Fibroblast of lung (primary cell): ENCODE results near the gene BTN2A1. TPM values are rescaled to one million over a fixed set of nuclear protein-coding genes. Genes with fewer than 3 reads are reported as not detected.
A peak's percentile ranks its signal among the peaks of the same experiment; 100 is the strongest.

ENCODE experiments used
- DNase-seq, 2 donors: peaks; one replicate each; pipeline versions ENCODE4 v3.0.0 to v3.0.0-alpha.2; 2010; ENCODE audit warnings: low read depth in 2 of 2
- H2AFZ ChIP-seq: 2 replicates; pipeline ENCODE4 v1.5.1; 2012; ENCODE audit warnings: low read length, control low read depth, inconsistent platforms
- H3K27ac ChIP-seq: 2 replicates; pipeline ENCODE4 v1.5.1; 2011; ENCODE audit warnings: low read length, control low read depth; ENCODE audit not compliant: insufficient read depth
- H3K27me3 ChIP-seq: 2 replicates; pipeline ENCODE4 v1.5.1; 2011; ENCODE audit warnings: mild to moderate bottlenecking, low read length; ENCODE audit not compliant: control insufficient read depth, insufficient read depth
- H3K36me3 ChIP-seq: 2 replicates; pipeline ENCODE4 v1.5.1; 2011; ENCODE audit warnings: low read length; ENCODE audit not compliant: control insufficient read depth, insufficient read depth
- H3K4me1 ChIP-seq: 2 replicates; pipeline ENCODE4 v1.5.1; 2011; ENCODE audit warnings: low read length; ENCODE audit not compliant: control insufficient read depth, insufficient read depth; ENCODE audit errors: extremely low read depth
- H3K4me2 ChIP-seq: 2 replicates; pipeline ENCODE4 v1.5.1; 2011; ENCODE audit warnings: low read length, control low read depth; ENCODE audit not compliant: insufficient read depth; ENCODE audit errors: extremely low read depth
- H3K4me3 ChIP-seq, 4 experiments: fragments of 200-600 bp in 1 of 4; sonication (generic) in 1 of 4; replicated peaks in 1 of 4; 2 replicates each; pipeline ENCODE4 v1.5.1; 2011 to 2016; ENCODE audit warnings: low read length in 4 of 4, low read depth in 3 of 4, mild to moderate bottlenecking in 3 of 4, control low read depth in 2 of 4, inconsistent platforms in 1 of 4, mixed read lengths in 1 of 4; ENCODE audit not compliant: insufficient read depth in 1 of 4; ENCODE audit errors: control extremely low read depth in 1 of 4
- H3K79me2 ChIP-seq: 2 replicates; pipeline ENCODE4 v1.5.1; 2012; ENCODE audit warnings: mild to moderate bottlenecking, low read length, inconsistent platforms; ENCODE audit not compliant: control insufficient read depth, insufficient read depth
- H3K9ac ChIP-seq: 2 replicates; pipeline ENCODE4 v1.5.1; 2011; ENCODE audit warnings: mild to moderate bottlenecking, low read length, control low read depth; ENCODE audit not compliant: insufficient read depth
- H3K9me3 ChIP-seq: 2 replicates; pipeline ENCODE4 v1.5.1; 2012; ENCODE audit warnings: low read depth, low read length; ENCODE audit not compliant: control insufficient read depth, insufficient read depth
- H4K20me1 ChIP-seq: 2 replicates; pipeline ENCODE4 v1.5.1; 2011; ENCODE audit warnings: low read length; ENCODE audit not compliant: control insufficient read depth, insufficient read depth; ENCODE audit errors: extremely low read depth
- EZH2 ChIP-seq: IDR thresholded peaks from 2 replicates; pipeline ENCODE4 v1.5.1; 2012; ENCODE audit warnings: low read length, control low read depth, mild to moderate bottlenecking; ENCODE audit errors: missing control alignments
- polyA plus RNA-seq, 2 donors: library from polyadenylated mRNA; depleted of rRNA in 1 of 2; stranded (reverse) in 1 of 2; unstranded in 1 of 2; fragments of >200 nt; gene quantifications; 2 replicates each; pipeline ENCODE4 v1.2.1, GENCODE V29; 2011 to 2012; ENCODE audit warnings: missing spikeins in 1 of 2
- total RNA-seq: library from RNA; depleted of rRNA; stranded (reverse); fragments of >200 nt; gene quantifications from 2 replicates; pipeline ENCODE4 v1.2.1, GENCODE V29; 2014
- TF ChIP-seq, protein P1 (sequence below), 2 donors: IDR thresholded peaks in 1 of 2; conservative IDR thresholded peaks in 1 of 2; 1 replicate in 1 of 2; 2 replicates in 1 of 2; pipeline ENCODE4 v1.5.1; 2011 to 2012; ENCODE audit warnings: low read length in 2 of 2, control low read depth in 1 of 2, inconsistent platforms in 1 of 2, low read depth in 1 of 2, mild to moderate bottlenecking in 1 of 2

The BTN2A1 gene
- total and polyA plus RNA-seq, 2 donors (not counting 1 experiment from before 2014, with no cell fraction given) = 14.9 to 26.4 TPM

DNA sequence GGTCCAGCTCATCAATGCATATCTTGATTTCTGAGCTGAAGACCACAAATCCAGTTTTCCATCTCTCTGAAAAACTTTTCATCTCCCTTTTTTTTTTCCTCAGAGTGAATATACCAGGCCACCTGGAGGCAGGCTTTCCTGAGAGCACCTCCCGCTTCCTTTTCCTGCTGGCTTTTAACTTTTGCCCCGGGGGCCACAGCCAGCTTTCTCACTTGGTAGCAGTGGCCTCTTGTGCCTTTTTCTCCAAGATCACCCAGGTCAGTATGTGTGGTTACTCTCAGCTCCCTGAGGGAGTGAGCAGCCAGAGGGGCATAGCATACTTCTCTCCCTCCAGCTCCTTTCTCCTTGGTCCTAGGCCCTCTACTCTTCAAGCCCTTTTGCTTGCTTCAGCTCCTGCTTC, 42.3 kb downstream of the BTN2A1 start, which contains the start of gene BTN1A1:
TSS of gene BTN1A1 (plus strand) at position 202 of the 400 bp plus-strand sequence. CDS start 984 bp downstream, outside the sequence.
- no peaks in the 10 kb centered on the region for H3K79me2 ChIP-seq
- no peaks in the 10 kb centered on the region for H3K4me1 ChIP-seq
- DNase-seq = no peak
- H2AFZ ChIP-seq = no peak within 1 kb of the TSS
- H3K9ac ChIP-seq = no peak within 1 kb of the TSS
- H4K20me1 ChIP-seq = no peaks in the 10 kb centered on the region
- H3K36me3 ChIP-seq = no peaks in the 10 kb centered on the region
- TF ChIP-seq, protein P1, sequence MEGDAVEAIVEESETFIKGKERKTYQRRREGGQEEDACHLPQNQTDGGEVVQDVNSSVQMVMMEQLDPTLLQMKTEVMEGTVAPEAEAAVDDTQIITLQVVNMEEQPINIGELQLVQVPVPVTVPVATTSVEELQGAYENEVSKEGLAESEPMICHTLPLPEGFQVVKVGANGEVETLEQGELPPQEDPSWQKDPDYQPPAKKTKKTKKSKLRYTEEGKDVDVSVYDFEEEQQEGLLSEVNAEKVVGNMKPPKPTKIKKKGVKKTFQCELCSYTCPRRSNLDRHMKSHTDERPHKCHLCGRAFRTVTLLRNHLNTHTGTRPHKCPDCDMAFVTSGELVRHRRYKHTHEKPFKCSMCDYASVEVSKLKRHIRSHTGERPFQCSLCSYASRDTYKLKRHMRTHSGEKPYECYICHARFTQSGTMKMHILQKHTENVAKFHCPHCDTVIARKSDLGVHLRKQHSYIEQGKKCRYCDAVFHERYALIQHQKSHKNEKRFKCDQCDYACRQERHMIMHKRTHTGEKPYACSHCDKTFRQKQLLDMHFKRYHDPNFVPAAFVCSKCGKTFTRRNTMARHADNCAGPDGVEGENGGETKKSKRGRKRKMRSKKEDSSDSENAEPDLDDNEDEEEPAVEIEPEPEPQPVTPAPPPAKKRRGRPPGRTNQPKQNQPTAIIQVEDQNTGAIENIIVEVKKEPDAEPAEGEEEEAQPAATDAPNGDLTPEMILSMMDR (conservative IDR thresholded peaks at IDR 0.05 in 1 of 2, IDR thresholded peaks at IDR 0.05 in 1 of 2; ENCODE audit: low read depth in 1 of 2, low read length in 2 of 2) = no peak
- no peak for TF ChIP-seq EZH2
- no peak within 1 kb of the TSS for H3K4me2 ChIP-seq
- no peak within 1 kb of the TSS for H3K27ac ChIP-seq
- H3K9me3 ChIP-seq = no peaks in the 10 kb centered on the region
- H3K4me3 ChIP-seq = no peak within 1 kb of the TSS
- H3K27me3 ChIP-seq = peaks cover 34% of the 10 kb centered on the region

DNA sequence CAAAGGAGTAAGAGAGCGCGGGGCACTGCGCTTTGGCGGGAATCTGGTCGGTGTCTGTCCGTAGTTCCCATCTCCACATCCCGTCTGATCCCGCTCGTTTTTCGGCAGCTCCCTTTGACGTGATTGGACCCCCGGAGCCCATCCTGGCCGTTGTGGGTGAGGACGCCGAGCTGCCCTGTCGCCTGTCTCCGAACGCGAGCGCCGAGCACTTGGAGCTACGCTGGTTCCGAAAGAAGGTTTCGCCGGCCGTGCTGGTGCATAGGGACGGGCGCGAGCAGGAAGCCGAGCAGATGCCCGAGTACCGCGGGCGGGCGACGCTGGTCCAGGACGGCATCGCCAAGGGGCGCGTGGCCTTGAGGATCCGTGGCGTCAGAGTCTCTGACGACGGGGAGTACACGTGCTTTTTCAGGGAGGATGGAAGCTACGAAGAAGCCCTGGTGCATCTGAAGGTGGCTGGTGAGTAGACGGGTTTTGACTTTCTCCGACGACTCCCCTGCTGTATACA, 43.8 kb downstream of the BTN2A1 start:
- Histone ChIP-seq H3K9me3 (no peaks in the 10 kb centered on the region), H4K20me1 (no peaks in the 10 kb centered on the region), H3K4me3 (peak overlapping the region in 3 of 4 experiments; percentile 9 to 32 (median 26)), H3K79me2 (no peaks in the 10 kb centered on the region), H3K27ac (no peak overlapping the region), H3K9ac (no peak overlapping the region), H2AFZ (peak overlapping the region; percentile 85), H3K36me3 (no peaks in the 10 kb centered on the region), H3K27me3 (peaks cover 28% of the 10 kb centered on the region), H3K4me2 (peak overlapping the region; percentile 66), H3K4me1 (no peaks in the 10 kb centered on the region)
- peak; percentile 85 for TF ChIP-seq EZH2
- TF ChIP-seq, protein P1 (conservative IDR thresholded peaks at IDR 0.05 in 1 of 2, IDR thresholded peaks at IDR 0.05 in 1 of 2; ENCODE audit: low read depth in 1 of 2, low read length in 2 of 2) = no peak
- peak; percentile 14 to 27 for DNase-seq

DNA sequence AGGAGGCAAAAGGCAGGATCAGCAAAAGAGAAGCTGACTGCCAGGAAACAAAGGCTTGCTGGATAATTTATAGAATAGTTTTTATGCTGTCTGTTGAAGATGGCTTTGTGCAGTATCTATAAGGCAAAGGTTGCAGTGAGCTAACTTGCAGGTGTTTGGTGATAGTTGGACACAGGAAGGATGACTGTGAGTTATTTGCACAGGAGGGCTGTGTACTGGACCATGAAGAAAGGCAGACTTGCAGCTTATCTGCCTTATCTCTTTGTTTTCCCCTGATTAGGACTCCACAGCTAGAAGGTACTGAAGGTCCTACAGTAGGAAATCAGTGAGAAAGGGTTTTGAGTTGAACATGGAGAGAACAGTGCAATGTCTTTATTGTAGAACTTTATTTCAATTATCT, 44.4 kb downstream of the BTN2A1 start:
- H3K79me2 ChIP-seq = no peaks in the 10 kb centered on the region
- no peaks in the 10 kb centered on the region for H4K20me1 ChIP-seq
- no peak overlapping the region for H3K27ac ChIP-seq
- no peak overlapping the region for H3K4me2 ChIP-seq
- DNase-seq = no peak
- no peaks in the 10 kb centered on the region for H3K4me1 ChIP-seq
- peak overlapping the region in 1 of 4 experiments; percentile 26 for H3K4me3 ChIP-seq
- no peak overlapping the region for H2AFZ ChIP-seq
- H3K36me3 ChIP-seq = no peaks in the 10 kb centered on the region
- peaks cover 28% of the 10 kb centered on the region for H3K27me3 ChIP-seq
- no peaks in the 10 kb centered on the region for H3K9me3 ChIP-seq
- TF ChIP-seq EZH2 = no peak
- TF ChIP-seq, protein P1 (conservative IDR thresholded peaks at IDR 0.05 in 1 of 2, IDR thresholded peaks at IDR 0.05 in 1 of 2; ENCODE audit: low read depth in 1 of 2, low read length in 2 of 2) = no peak
- H3K9ac ChIP-seq = no peak overlapping the region
